Measurements from ENCODE around the gene RNF121.
"Not testable (repeated sequence)": the region's sequence is repeated elsewhere in the genome, so short reads cannot be mapped to it uniquely, and the experiment has no call there.

The RNF121 gene

DNA sequence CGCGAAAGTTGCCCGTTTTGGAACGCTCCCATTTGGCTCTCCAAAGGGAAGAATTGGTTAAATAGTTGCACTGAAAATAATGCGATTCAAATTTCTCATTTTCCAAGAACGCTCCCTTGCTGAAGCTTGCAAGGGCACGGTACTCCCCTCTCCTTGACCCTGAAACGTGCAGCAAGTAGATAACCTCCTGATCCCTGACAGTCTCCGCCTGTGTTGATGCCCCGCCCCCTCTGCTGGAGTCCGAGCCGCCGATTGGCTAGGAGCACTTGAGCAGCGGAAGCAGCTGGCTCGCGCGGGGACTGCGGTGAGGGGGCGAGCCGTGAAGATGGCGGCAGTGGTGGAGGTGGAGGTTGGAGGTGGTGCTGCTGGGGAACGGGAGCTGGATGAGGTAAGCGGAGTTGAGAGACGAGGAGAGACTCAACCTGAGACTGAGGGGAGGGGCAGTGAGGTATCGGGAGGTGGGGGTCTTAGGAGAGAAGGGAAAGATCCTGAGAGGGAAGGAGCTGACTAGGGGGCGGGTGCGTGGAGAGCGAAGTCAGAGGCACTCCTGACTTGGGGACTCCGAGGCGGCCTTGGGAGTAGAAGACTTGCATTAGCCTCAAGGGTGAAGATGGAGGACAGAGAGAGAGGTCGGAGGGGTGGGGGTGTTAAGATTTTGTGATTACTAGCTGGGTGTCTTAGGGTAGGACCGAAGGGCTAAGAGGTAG, at the start of gene RNF121:
RNF121 (plus strand) TSS at position 310 of the 707 bp plus-strand sequence; CDS start at position 326, 16 bp downstream.
- DNase-seq = peak; percentile 92

DNA sequence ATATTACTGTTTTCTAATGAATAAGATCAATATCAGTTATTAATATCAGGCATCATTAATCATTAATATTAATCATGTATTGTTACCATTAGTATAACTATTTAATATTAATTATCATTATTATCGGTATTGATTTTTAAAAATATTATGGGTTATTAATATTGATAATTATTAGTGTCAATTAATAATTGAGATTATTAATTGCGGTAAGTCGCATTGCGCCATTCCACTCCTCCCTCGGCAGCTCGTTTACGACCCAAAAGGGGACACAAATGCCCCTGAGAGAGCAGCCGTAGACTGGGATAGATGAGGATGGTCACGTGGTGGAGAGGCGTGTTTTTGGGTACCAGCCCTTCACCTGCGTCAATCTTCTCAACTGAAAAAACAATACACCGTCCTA, 43.0 kb upstream of the RNF121 start:
- DNase-seq = not testable (repeated sequence)

DNA sequence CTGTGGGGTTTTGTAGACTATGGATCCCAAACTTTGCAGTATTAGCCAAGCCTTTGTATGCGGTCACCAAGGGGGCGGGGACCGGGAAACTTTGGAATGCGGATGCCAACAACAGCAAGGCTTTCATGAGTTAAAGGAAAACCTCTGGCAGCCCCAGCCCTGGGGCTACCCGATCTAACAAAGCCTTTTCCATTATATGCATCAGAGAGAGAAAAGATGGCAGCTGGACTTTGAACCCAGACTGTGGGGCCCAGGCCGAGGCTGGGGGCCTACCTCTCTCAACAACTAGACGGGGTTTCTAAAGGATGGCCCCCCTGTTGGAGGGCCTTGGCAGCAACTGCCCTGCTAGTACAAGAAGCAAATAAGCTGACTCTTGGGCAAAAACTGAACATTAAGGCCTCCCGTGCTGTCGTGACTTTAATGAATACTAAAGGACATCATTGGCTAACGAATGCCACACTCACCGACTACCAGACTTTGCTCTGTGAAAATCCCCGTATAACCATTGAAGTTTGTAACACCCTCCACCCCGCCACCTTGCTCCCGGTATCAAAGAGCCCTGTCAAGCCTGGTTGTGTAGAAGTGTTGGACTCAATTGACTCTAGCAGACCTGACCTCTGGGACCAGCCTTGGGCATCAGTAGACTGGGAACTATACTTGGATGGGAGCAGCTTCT, 40.4 kb upstream of the RNF121 start:
- DNase-seq = not testable (repeated sequence)

DNA sequence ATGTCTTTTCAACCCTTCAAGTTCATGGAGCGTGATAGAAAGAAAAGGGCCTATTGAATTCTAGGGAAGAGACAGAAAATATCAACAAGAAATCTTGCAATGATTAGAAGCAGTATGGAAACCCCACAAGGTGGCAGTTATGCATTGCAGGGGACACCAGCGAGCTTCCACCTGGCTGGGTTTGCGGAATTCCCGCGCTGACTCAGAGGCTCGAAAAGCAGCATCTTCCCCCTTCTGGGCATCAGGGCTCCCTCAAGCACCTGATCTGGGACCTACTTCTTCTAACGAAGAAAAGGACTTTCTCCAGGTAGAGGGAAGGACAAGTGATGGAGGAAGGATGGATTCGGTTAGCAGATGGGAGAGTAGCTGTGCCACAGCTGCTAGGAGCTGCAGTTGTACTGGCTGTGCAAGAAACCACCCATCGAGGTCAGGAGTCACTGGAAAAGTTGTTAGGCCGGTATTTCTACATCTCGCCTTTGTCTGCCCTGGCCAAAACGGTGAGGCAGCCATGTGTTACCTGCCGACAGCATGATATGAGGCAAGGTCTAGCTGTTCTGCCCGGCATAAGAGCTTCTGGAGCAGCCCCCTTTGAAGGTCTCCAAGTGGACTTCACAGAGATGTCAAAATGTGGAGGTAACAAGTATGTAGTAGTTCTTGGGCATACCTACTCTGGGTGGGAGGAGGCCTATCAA, 39.5 kb upstream of the RNF121 start:
- DNase-seq = not testable (repeated sequence)

DNA sequence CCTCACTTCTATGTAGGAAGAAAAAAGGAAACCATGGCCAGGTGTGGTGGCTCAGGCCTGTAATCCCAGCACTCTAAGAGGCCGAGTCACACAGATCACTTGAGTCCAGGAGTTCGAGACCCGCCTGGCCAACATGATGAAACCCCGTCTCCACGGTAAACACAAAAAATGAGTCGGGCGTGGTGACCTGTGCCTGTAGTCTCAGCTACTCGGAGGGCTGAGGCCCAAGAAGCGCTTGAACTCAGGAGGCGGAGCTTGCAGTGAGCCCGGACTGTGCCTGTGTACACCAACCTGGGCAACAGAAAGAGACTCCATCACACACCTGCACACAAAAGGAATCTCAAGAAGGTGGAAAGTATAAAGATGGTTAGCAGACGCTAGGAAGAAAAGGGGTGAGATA, 32.9 kb upstream of the RNF121 start:
- no peak for DNase-seq

DNA sequence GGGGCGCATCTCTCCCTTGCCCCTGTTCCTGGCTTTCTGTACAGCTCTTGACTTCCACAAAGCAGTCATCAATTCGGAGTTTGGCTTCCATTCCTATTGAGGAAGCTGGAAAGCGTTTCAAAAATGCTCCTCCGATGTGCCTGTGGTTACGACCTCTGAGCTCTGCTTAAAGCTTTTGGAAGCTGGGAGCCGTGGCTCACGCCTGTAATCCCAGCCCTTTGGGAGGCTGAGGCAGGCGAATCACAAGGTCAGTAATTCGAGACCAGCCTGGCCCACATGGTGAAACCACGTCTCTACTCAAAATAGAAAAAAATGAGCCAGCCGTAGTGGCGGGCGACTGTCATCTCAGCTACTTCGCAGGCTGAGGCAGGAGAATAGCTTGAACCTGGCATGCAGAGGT, 27.7 kb upstream of the RNF121 start:
- not testable (repeated sequence) for DNase-seq

DNA sequence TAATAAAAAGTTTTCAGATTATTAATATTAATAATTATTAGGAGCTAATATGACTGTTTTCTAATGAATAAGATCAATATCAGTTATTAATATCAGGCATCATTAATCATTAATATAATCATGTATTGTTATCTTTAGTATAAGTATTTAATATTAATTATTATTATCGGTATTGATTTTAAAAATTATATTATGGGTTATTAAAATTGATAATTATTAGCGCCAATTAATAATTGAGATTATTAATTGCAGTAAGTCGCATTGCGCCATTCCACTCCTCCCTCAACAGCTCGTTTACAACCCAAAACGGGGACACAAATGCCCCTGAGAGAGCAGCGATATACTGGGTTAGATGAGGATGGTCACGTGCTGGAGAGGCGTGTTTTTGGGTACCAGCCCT, 20.6 kb upstream of the RNF121 start:
- DNase-seq = no peak

DNA sequence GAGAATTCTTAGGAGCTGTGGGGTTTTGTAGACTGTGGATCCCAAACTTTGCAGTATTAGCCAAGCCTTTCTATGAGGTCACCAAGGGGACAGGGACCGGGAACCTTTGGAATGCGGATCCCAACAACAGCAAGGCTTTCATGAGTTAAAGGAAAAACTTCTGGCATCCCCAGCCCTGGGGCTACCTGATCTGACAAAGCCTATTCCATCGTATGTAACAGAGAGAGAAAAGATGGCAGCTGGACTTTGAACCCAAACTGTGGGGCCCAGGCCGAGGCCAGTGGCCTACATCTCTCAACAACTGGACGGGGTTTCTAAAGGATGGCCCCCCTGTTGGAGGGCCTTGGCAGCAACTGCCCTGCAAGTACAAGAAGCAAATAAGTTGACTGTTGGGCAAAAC, 18.1 kb upstream of the RNF121 start:
- DNase-seq = not testable (repeated sequence)

DNA sequence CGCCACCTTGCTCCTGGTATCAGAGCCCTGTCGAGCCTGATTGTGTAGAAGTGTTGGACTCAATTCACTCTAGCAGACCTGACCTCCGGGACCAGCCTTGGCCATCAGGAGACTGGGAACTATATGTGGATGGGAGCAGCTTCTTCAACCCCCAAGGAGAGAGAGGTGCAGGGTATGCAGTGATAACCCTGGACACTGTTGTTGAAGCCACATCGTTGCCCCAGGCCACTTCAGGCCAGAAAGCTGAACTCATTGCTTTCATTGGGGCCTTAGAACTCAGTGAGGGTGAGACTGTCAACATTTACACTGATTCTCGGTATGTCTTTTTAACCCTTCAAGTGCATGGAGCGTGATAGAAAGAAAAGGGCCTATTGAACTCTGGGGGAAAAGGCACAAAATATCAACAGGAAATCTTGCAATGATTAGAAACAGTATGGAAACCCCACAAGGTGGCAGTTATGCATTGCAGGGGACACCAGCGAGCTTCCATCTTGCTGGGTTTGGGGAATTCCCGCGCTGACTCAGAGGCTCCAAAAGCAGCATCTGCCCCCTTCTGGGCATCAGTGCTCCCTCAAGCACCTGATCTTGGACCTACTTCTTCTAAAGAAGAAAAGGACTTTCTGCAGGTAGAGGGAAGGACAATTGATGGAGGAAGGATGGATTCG, 17.4 kb upstream of the RNF121 start:
- not testable (repeated sequence) for DNase-seq

DNA sequence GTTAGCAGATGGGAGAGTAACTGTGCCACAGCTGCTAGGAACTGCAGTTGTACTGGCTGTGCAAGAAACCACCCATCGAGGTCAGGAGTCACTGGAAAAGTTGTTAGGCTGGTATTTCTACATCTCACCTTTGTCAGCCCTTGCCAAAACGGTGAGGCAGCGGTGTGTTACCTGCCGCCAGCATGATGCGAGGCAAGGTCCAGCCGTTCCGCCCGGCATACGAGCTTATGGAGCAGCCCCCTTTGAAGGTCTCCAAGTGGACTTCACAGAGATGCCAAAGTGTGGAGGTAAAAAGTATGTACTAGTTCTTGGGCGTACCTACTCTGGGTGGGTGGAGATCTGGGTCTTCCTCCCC, 16.9 kb upstream of the RNF121 start:
- not testable (repeated sequence) for DNase-seq

DNA sequence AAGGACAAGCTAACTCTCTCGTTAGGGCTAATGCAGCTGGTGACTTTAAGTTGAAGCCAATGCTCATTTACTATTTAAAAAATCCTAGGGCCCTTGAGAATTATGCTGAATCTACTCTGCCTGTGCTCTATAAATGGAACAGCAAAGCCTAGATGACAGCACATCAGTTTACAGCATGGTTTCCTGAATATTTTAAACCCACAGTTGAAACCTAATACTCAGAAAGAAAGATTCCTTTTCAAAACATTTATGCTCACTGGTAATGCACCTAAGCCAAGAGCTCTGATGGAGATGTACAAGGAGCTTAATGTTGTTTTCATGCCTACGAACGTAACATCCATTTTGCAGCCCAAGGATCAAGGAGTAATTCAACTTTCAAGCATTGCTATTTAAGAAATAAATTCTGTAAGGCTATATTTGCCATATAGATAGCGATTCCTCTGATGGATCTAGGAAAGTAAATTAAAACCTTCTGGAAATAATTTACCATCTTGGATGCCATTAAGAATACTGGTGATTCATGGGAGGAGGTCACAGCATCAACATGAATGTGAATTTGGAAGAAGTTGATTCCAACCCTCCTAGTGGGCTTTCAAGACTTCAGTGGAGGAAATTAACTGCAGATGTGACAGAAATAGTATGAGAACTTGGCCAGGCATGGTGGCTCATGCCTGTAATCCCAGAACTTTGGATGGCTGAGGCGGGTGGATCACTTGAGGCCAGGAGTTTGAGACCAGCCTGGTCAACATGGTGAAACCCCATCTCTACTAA, 14.9 kb upstream of the RNF121 start:
- no peak for DNase-seq

DNA sequence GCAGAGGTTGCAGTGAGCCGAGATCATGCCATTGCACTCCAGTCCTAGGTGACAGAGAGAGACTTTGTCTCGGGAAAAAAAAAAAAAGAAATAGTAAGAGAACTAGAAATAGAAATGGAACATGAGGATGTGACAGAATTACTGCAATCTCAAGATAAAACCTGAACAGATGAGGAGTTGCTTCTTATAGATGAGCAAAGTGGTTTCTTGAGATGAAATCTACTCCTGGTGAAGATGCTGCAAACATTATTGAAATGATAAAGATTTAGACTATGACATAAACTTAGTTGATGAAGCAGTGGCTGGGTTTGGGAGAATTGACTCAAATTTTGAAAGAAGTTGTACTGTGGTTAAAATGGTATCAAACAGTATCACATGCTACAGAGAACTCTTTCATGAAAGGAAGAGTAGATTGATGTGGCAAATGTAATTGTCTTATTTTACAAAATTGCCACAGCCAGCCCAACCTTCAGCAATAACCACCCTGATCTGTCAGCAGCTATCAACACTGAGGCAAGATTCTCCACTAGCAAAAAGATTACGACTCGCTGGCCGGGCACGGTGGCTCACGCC, 14.1 kb upstream of the RNF121 start:
- no peak for DNase-seq

DNA sequence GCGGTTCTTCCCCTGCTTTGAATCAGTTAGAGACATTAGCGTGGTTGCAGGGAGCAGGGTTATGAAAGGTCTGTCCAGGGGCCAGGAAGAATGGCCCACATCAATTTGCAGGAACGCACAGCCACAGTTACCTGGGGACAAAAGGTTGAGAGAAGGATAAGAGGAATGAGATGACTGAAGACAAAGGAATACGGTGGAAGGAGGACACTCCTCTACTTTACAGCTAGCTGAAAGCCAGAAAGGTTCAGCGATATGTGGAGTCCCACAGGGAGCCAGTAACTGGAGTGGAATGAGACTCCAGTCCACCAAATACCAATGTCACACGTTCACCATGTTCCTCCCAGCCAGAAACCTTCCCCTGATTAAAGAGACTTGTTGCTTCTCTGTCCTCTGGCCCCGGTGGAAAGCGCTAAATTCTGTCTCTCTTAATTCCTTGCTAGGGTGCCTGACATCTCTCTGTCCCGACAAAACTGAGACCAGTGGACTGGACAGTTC, 11.2 kb upstream of the RNF121 start:
- no peak for DNase-seq

DNA sequence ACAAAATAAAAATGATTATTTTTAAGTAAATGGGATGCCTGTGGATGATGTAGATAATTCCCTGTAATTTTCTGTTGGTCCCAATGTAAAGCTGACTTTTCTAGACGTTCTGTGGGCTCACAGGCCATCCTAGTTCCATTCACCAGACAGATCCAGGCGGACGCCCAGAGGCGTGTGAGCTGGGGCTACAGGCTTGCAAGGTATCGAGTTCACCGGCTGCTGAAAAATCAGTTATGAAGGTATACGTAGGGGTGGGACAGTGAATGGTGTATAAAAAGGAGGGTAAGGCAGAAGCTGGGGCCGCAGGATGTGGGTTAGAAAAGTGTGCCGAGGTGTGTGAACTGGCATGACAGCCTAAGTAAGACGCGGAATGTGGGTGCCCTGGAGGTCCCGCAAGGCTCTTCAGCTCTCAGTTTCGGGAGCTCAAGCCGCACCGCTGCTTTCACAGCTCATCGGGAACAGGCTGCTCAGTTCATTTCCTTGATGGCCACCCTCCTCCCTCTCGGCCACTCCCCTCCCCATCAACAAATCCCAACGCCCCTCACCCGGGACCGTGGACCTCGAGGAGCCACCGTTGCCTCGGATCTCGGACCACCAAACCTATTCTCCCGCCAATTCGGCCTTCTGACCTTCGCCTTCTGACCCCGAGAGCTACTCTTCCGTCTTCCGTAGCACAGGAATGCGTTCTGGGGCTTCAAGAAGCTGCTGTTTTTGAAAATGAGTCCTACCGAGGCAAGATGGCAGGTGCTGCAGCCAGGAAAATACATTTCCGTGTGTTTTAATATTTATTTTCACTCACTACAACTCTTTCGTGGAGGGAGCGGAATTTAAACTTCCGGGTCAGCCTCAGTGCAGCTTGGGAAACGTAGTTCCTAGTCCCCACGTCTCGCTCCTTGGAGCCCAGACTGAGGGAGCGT, 768 bp upstream of the RNF121 start, which contains the start of gene XNDC1N:
XNDC1N (minus strand) TSS at position 775 of the 917 bp plus-strand sequence. CDS start 5,241 bp downstream, outside the sequence.
- DNase-seq = peak; percentile 89

DNA sequence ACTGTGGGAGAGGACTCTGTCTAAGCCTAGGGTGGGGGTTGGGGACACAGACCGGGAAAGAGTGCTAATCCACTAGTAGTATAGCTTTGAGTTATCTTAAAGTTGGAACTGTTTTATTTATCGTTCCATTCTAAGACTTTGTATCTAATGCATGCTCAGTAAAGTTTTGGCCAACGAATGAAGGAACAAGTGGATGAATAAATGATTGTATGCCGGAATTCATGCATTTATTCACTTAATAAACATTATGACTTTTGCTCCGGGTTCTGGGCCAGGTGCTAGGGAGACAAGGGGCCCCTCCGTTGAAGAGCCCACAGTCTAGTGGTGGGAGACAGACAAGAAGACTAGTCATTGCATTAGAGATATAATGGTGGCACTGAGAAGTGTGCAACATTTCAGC, 645 bp downstream of the RNF121 start:
- no peak for DNase-seq

DNA sequence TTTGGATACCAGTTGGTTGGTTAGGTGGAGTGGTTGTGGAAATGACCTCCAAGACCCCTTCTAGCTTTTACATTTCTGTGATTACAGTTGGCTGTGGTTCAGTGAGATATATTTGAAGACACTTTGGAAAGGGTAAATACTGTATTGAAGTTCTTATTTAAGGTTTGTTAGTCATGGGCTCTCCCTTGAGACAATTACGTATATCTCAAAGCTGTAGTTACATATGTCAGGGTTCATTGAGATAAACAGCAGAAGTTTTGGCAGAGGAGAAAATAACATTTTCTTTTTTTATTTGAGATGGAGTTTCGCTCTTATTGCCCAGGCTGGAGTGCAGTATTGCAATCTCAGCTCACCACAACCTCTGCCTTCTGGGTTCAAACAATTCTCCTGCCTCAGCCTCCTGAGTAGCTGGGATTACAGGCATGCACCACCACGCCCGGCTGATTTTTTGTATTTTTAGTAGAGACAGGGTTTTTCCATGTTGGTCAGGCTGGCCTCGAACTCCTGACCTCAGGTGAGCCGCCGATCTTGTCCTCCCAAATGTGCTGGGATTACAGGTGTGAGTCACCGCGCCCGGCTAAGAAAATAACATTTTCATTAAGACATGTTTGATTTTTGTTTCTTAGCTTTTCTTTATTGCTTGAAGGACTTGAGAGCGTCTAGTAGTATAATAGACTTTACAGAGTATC, 1.9 kb downstream of the RNF121 start:
- no peak for DNase-seq

DNA sequence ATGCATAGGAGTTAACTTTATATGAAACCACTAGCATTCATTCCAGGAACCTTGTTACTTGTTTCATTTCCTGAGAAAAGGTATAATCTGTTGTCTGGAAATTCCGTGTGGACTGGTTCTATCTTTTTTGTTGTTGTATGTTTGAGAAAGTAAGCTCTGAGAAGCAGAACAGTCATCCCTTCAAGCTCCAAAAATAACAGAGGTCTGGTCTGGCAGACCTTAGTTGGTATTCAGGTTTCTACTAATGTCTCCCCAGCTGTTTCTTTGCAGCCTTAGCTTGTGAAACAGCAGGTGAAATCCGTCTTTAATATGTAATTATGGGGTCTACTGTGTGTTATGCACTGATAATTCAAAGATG, 2.4 kb downstream of the RNF121 start:
- DNase-seq = no peak

DNA sequence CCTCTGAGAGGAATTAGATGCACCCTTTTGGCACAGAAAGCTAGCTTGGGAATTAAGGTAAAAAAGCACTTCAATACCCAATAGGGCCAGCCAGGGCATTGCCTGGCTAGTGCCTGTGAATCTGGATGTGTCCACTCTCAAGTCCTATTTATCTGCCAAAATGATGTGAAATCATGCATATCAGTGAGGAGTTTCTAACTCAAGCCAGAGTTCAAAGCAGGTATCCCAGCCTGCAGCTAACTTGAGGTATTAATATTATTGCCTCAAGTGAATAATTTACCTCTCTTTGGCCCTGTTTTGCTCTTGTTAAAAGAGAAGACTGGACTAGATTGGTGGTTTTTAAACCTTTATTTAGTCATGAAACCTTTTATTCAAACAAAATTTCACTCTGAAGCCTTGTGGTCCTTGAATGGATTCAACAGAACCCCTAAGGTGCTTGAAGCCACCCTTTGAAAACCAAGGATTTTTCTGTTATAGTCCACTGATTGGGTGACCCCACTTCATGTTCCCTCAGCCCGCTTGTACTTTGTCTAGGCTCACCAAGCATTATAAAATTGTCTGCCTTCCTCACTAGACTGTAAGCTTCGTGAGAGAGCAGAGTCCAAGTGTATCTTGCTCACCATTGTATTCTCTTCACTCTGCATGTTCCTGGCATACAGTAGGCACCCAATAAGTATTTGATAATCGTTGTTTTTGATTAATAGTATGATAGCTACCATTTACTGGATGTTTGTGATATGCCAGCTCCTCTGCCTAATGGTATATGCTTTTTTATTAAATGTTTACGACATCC, 4.5 kb downstream of the RNF121 start:
- DNase-seq = no peak

DNA sequence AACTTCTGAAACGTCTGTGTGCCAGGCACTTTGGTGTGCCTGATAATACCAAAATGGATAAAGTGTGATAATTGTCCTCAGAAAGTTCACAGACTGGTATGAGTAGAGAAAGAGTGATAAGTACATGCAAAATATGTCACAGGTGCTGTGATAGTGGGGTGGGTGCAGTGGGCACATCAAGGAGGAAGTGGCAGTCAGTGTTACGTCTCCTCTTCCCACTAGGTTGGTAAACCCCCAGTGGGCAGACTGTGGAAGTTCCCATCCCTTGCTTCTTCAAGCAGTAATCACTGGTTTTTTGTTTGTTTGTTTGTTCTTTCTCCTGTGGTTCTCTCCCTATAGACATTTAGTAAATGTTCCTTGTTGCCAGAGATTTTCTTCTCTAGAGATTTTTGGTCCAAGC, 5.4 kb downstream of the RNF121 start:
- no peak for DNase-seq
